GM12801 (cell line): ENCODE results near the gene PTPRN2.

Experiments used
- CTCF ChIP-seq: IDR thresholded peaks from one replicate; pipeline ENCODE4 v1.5.1; 2011; ENCODE audit warnings: control low read depth; ENCODE audit not compliant: insufficient read length; ENCODE audit errors: extremely low read depth

The PTPRN2 gene

DNA sequence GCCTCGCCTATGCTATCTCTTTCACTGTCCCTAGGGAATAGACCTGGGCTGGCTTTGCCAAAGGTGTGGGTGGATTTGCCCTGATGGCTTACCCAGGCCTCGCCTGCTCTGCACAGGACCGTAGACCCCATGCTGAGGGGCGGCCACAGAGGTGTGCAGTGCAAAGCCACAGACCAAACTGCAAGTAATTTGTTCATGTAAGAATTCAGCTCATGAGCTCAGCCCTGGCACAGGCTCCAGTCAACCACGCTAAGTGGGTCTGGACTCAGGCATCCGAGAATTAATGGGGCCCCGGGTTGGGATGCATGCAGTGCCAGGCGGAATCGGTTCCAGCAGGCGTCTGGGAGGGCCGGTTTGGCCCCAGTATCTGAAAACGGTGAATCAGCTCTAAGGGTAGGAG, 805.6 kb downstream of the PTPRN2 start:
- TF ChIP-seq CTCF, result no peak

DNA sequence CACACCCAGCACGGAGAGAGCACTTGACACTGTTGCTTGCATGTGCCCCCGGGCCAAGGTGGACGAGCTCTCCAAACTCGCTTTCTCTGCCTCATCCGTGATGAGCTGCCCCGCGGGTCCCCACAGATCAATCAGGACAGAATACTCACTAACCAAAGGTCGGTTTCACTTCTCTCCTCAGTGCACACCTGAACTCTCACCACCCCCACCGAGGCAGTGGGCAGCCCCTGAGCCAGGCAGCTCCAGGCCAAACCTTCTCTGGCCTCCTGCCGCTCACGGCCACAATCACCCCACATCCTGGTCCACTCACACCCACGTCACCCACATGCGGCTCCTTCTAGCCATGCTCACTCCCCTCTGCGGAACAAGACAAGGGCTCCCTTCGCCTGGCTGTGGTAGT, 806.9 kb downstream of the PTPRN2 start:
- no peak for TF ChIP-seq CTCF

DNA sequence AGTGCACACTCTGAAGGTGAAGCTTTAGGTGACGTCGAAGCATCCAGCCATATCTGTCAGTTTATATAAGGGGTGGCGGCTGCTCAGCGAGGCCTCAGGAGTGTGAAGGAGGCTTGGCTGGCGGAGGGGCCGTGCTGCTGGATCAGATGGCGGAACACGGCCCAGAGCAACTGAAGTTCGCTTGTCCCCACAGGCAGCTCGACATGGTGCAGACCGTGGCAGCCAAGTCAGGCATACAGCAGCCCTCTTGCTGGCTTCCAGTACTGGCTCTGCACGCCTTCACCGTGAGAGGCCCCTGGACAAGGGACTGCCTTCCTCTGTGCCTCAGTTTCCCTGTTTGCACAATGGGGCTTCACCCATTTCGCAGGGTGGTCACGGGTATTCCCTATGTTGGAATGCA, 807.3 kb downstream of the PTPRN2 start:
- TF ChIP-seq CTCF, result no peak

DNA sequence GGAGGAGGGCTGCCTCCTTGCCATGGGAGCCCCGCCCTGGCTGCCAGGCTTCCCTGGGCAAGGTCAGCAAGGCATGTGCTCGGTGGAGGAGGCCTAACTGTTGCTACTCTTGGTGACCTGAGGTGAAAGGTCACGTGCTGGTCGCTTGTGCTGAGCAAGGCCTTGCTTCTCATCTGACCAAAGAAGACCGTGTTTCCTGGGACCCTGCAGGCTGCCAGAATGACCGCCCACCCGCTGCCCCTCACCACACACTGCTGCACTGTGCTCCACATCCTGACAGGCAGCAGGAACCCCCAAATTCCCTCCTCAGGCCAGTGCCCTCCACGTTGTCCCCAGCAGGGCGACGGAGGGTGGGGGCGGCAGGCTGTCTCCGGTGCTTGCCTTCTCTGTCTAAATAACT, 808.4 kb downstream of the PTPRN2 start:
- no peak for TF ChIP-seq CTCF

DNA sequence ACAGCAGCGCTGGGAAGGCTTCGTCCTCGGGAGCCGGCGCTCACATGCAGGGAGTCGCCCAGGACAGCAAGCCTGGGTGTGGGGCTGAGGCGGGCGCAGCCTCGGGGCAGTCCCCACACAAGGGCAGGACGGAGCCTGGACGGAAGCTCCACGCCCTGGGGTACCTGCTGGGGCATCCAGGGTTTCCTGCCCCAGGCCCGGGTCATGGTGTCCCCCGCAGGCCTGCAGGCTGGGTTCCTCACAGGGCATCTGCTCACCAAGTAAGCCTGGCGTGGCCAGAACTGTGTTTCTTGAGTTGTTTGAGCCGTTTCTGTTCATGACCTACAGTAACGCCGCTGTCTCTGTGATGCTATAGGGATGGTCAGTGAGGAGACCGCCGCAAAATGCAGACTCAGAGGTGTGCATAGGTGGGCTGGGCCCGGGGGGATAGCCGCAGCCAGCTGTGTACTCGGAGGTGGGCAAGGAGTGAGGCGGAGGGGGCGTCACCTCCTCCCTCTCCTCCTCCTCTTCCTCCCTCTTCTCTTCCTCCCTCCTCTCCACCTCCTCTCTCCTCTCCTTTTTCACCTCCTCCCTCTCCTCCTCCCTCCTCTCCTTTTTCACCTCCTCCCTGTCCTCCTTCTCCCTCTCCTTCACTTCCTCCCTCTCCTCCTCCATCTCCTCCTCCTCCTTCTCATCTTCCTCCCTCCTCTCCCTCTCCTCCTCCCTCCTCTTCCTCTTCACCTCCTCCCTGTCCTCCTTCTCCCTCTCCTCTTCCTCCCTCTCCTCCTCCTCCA, 811.9 kb downstream of the PTPRN2 start:
- TF ChIP-seq CTCF, result no peak

GRCh38 chr7:157775021-157775559, 812.5 kb downstream of the PTPRN2 start:
- TF ChIP-seq CTCF, result no peak

DNA sequence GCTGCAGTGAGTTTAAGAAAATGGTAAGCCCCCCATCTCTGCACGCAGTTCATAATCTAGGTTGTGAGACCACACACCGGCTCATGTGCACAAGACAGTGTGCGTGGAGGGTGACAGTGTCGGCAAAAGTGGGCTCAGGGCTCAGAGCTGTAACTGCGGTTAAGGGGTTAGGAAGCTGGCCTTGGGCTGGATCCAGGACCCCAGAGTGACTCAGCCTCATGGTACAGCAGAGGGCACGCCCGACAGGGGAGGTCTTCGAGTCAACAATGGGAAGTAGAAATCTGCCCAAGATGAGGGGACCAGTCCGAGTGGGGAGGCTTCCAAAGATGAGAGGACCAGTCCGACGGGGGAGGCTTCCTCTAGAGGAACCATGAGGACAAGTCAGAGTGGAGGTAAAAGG, 813.1 kb downstream of the PTPRN2 start:
- TF ChIP-seq CTCF, result no peak
